Pons (tissue), 1 donor: ENCODE measurements around the gene MED31.
"Not testable (repeated sequence)": the region's sequence is repeated elsewhere in the genome, so short reads cannot be mapped to it uniquely, and the experiment has no call there.

ENCODE experiments used
- DNase-seq: peaks from one replicate; pipeline ENCODE4 v3.0.0-alpha.2; 2016; ENCODE audit warnings: low spot score

MED31 gene

GRCh38 chr17:6626616-6627015, 24.8 kb downstream of the MED31 start:
- no peak for DNase-seq

GRCh38 chr17:6623941-6624340, 27.5 kb downstream of the MED31 start:
- no peak for DNase-seq

- no peak for DNase-seq
Observed at GRCh38 chr17:6611231-6611630, 40.2 kb downstream of the MED31 start.

DNA sequence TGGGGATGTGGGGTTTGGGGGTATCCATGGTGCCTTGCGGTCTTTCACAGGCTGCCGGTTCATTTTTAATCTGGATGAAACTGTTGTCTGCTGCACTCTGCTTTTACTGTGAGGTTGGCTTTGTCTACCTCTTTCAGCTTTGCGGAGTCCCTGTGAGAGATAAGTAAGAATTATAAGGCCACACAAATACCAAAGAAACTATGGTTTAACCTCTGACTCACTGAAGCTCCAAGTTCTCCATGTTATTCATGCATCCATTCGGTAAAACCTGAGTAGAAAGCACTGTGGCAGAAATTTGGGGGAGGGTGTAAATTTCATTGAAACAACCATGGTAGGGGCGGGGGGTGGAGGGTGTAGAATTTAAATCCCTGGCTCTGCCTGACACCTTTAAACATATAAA, 41.4 kb downstream of the MED31 start:
- no peak for DNase-seq

- DNase-seq = no peak
Observed at GRCh38 chr17:6608321-6608720, 43.1 kb downstream of the MED31 start.

DNA sequence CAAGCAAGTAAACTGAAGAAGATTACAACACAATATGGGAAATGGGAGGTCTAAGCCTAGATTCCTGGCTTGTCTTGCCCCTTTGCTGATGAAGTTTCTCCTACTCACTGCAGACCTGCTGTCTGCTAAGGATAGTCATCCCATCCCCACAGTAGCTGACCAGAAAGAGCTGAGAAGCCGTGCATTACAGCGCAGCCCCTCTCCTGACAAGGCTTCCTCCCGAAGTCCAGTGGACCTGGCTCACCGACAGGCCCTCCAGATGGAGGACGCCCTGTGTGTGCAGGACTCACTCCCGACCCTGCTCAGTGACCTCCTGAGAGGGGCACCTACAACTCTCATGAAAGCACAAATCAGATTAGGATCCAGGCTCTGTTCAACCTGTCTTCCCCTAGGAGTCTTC, 46.3 kb downstream of the MED31 start:
- DNase-seq = no peak

DNA sequence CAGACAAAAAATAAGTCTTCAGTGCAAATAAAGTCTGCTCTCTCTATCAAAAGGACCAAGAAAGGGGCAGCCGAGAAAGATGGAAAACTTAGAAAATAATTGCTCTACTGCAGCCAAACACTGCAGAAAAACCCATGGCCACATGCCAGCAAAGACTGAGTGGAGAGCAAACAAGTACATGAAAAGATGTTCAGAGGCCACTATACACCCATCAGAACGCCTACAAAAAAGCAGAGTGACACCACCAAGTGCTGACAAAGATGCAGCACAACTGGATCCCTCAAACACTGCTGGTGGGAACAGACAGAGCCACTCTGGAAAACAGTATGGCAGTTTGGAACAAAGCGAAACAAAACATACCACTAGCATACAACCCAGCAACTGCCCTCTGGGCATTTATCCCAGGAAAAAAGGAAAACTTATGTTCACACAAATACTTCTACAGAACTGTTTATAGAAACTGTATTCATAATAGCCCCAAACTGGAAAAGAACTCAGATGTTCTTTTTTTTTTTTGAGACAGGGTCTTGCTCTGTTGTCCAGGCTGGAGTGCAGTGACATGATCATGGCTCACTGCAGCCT, 47.6 kb downstream of the MED31 start:
- no peak for DNase-seq

DNA sequence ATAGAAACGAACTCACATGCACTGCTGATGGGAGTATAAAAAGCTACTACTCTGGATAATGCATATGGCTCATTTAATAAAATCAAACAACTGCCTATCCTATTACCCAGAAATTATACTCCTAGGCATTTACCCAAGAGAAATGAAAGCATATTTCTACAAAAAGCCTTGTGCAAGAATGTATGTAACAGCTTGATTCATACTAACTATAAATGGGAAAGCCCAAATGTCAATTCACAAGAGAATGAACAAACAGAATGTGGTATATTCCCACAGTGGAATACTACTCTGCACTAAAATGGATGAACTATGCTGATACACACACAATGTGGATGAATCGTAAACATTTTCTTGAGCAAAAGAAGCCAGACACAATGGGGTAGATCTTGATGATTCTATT, 49.3 kb downstream of the MED31 start:
- DNase-seq = no peak

- DNase-seq = peak; percentile 95
Observed at GRCh38 chr17:6599364-6599763, 52.0 kb downstream of the MED31 start.

DNA sequence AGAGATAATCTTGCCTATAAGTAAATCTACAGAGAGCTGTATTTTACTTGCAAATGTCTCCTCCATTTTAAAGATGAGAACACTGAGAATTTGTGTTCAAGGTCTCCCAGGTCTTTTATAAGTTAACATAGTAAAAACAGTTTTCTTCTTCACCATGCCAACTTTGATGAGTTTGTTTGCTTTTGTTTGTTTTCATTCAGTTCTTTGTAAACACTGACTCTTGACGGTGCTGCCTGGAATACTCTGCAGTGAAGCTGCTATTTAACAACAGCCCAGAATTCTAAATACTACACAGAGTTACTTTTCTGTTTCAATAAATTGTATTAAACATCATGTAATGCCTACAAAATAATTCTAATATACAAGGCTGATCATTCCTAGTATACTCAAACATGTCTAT, 53.7 kb downstream of the MED31 start:
- no peak for DNase-seq

DNA sequence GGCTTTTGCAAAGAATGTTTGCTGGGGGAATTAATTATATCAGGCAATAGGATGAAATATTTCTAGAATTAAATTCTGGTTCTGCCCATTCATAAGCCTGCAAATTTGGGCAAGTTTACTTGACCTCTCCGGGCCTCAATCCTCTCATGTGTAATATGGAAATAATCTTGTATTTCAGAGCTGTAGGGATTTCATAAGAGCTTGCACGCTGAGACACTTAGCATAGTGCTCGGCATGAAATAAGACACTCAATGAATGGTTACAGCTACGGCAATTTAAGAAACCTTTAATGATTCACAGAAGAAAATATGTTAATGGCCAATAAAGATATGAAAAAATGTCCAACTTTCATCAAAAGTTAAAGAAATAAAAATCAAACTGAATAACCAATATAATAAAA, 54.5 kb downstream of the MED31 start:
- DNase-seq = no peak

DNA sequence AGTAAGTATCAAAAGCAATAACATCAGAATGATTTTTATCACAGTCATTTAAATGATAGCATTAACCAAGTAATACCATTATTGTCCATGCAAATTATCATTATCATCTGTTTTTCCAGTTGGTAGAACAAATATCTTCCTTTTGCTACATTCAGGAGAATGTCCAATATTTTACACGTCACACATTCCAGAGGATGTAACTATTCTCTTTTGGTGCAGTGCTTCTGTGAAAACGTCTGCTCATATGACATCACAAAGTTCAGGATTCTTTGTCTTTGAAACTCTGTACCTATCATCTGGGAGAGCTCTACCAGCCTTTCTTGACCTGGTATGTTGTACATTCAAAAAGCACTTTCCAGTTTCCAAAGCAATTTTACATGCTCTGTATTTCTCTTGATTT, 54.9 kb downstream of the MED31 start:
- no peak for DNase-seq

DNA sequence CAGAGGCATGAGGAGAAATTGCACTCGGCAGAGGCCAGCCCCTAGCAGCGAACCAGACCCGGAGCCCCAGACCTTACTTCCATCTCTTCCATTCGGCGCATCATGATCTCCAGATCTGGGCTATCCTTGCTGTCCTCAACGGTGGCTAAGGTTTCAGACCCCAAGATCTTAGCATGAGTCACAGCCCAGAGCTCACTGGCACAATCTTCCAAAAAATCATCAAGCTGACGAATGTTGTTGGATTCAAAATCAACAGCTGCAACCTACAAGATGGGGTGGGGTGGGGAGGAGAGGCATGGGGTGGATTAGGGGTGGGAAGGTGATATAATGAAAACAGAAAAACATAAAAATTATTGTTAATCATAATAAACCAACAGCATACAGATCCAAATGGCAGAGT, 55.3 kb downstream of the MED31 start:
- DNase-seq = no peak

GRCh38 chr17:6593371-6593770, 58.0 kb downstream of the MED31 start:
- DNase-seq = not testable (repeated sequence)
